HG03520 (cell line): ENCODE data around the gene ADGRL4.

Experiments used
- ATAC-seq: cut with Tn5 transposase; IDR thresholded peaks from one replicate; pipeline ENCODE4 v1.9.1; 2021; ENCODE audit warnings: mild to moderate bottlenecking, moderate library complexity; ENCODE audit not compliant: unreplicated experiment

ADGRL4 gene

DNA sequence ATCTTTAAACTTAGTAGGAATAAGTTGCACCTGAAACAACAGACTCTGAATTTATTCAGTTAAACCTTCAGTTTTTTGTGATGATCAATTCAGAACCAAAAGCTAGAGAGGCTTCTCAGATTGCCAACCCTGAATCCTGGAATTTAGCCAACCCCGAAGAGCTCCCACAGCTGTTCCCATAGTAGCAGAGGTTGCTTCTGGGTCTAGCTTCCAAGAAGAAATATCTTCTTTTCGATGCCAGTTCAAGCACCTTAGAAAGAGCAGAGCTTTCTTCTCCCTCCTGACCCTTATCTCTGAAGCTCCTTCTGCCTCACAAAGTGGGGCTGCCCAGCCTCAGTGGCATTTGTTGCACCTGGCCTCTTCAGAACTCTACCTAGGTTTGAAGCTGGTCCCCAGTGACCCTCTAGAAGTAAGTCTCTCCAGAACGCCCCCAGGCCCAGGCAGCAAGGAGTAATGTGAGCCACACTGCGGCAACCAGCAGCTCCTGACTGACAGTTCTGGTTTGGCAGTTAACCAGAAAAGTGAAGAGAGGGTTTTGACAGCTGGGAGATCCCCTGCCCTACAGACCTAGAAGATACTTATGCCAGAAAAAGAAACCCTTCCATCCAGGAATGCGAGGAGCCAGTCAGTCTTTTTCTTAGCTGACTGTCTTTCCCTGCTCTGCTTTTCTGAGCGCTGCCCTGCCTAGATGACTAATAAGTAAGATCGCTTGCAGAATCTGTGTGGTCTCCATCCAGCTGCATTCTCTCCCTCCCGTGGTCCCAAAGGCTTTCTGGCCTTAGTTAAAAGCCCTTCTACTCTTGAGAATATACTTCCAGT lies 165.9 kb downstream of the ADGRL4 start:
- ATAC-seq: no peak
